Activated CD4-positive, alpha-beta T cell treated with anti-CD3 and anti-CD28 coated beads, Interleukin-2, amount 10 ng/mL, durations not matched to agents 7 days and 5 days (primary cell): Measurements from ENCODE around the gene CHMP5. TPM values are rescaled to one million over a fixed set of nuclear protein-coding genes. Genes with fewer than 3 reads are reported as not detected.

Source experiments
- CTCF ChIA-PET: fragments of 350-600 bp; sonication (Branson Sonifier 250); formaldehyde crosslinking; loops from one replicate; lab custom pipeline; 2021; ENCODE audit warnings: antibody characterized with exemption; lab: Charles Lee
- POLR2A ChIA-PET: fragments of 350-600 bp; sonication (Branson Sonifier 250); formaldehyde crosslinking; loops from one replicate; lab custom pipeline; 2021; ENCODE audit warnings: antibody characterized with exemption; lab: Charles Lee
- DNase-seq: peaks from one replicate; pipeline ENCODE4 v3.0.0-alpha.2; 2020
- H3K27ac Mint-ChIP-seq: one replicate; pipeline ENCODE4 v1.8.0; 2021; ENCODE audit warnings: mild to moderate bottlenecking, moderate library complexity, mixed read lengths
- H3K27me3 Mint-ChIP-seq: one replicate; pipeline ENCODE4 v1.8.0; 2021; ENCODE audit warnings: mixed read lengths
- H3K36me3 Mint-ChIP-seq: one replicate; pipeline ENCODE4 v1.8.0; 2021; ENCODE audit warnings: low read depth, mixed read lengths
- H3K4me1 Mint-ChIP-seq: one replicate; pipeline ENCODE4 v1.8.0; 2021; ENCODE audit warnings: mixed read lengths
- H3K4me3 Mint-ChIP-seq: one replicate; pipeline ENCODE4 v1.8.0; 2021; ENCODE audit warnings: mild to moderate bottlenecking, moderate library complexity, mixed read lengths
- H3K9me3 Mint-ChIP-seq: one replicate; pipeline ENCODE4 v1.8.0; 2021; ENCODE audit warnings: mixed read lengths
- total RNA-seq, 2 experiments: library from RNA; stranded (reverse); gene quantifications; one replicate each; pipeline ENCODE4 v1.2.3, GENCODE V29; 2021

CHMP5 gene
- total RNA-seq, 2 experiments from 2014 or later: 91.0 to 100 TPM

GRCh38 chr9:33267151-33267767 lies 2.4 kb downstream of the CHMP5 start:
- POLR2A ChIA-PET: no interaction called here
- Mint-ChIP-seq H3K4me3 (peak overlapping the region; percentile 83), H3K27ac (peak overlapping the region; percentile 95), H3K27me3 (no peaks in the 10 kb centered on the region), H3K9me3 (no peaks in the 10 kb centered on the region), H3K36me3 (peaks cover 65% of the 10 kb centered on the region), H3K4me1 (peaks cover 55% of the 10 kb centered on the region)
- CTCF ChIA-PET: no interaction called here
- no peak for DNase-seq

- POLR2A ChIA-PET: no interaction called here
- Mint-ChIP-seq H3K9me3 (no peaks in the 10 kb centered on the region), H3K27me3 (no peaks in the 10 kb centered on the region), H3K36me3 (peaks cover 68% of the 10 kb centered on the region), H3K4me1 (peaks cover 60% of the 10 kb centered on the region), H3K27ac (no peak overlapping the region), H3K4me3 (no peak overlapping the region)
- CTCF ChIA-PET: interaction anchor here (1.6 kb wide), 1 partner anchor 20 kb away, joined by 5 read pairs; the partner anchor contains the start of gene NFX1
- DNase-seq: no peak
These were observed 5.3 kb downstream of the CHMP5 start for GRCh38 chr9:33270146-33270545.

- Mint-ChIP-seq H3K9me3 (no peaks in the 10 kb centered on the region), H3K4me3 (no peak overlapping the region), H3K27me3 (no peaks in the 10 kb centered on the region), H3K27ac (no peak overlapping the region), H3K36me3 (peaks cover 66% of the 10 kb centered on the region), H3K4me1 (peaks cover 48% of the 10 kb centered on the region)
- DNase-seq: no peak
- CTCF ChIA-PET: interaction anchor here (1.3 to 2.6 kb wide), 3 partner anchors 11 to 18 kb away, joined by 3 to 10 read pairs (median 7); partner anchors contain the start of gene NFX1
- POLR2A ChIA-PET: no interaction called here
These were observed 7.2 kb downstream of the CHMP5 start for GRCh38 chr9:33272061-33272460.

DNA sequence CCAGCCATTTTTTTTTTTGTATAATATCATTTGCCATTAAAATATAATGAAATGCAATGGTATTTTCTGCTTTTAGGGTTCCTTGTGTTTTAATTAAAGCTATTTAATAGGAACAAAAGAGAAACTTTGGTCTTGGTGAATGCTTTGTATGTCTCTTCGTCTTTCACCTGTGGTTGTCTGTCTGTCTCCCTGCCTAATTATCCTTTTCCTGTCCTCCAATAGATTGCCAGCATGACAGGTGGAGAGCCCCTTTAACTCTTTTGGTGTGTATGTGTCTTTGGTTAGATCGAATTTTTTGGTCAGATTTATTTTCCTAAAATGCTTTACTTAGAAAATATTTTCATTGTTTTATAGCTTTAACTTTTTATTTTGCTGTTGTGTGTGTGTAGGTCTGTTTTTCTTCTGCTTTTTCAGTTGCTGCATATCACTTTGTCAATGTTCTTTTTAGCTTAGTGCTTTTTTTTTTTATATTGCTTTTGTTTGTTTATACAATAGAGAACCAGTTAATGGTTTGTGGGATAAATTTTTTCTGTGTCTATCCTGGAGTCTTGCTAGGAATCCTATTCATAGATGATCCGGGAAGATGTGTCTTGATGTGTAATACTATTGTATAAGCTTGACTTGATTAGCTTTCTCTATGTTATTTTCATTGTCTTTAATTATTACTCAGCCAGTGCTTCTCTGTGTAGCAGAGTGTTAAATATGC lies 8.6 kb downstream of the CHMP5 start:
- Mint-ChIP-seq H3K27me3 (no peaks in the 10 kb centered on the region), H3K4me3 (no peak overlapping the region), H3K36me3 (peaks cover 67% of the 10 kb centered on the region), H3K27ac (no peak overlapping the region), H3K4me1 (peaks cover 39% of the 10 kb centered on the region), H3K9me3 (no peaks in the 10 kb centered on the region)
- no peak for DNase-seq
- POLR2A ChIA-PET: no interaction called here
- CTCF ChIA-PET: interaction anchor here (0.6 to 2.6 kb wide), 7 partner anchors 9 to 545 kb away, joined by 3 to 10 read pairs (median 4); no protein-coding TSS in a partner anchor

- CTCF ChIA-PET: interaction anchor here (0.6 to 2.6 kb wide), 8 partner anchors 9 to 544 kb away, joined by 3 to 10 read pairs (median 4); partner anchors contain the start of genes BAG1 and CHMP5
- Mint-ChIP-seq H3K4me1 (peaks cover 36% of the 10 kb centered on the region), H3K36me3 (peaks cover 68% of the 10 kb centered on the region), H3K9me3 (no peaks in the 10 kb centered on the region), H3K4me3 (no peak overlapping the region), H3K27ac (no peak overlapping the region), H3K27me3 (no peaks in the 10 kb centered on the region)
- DNase-seq: no peak
- POLR2A ChIA-PET: no interaction called here
These were observed 9.1 kb downstream of the CHMP5 start for GRCh38 chr9:33273972-33274328.

DNA sequence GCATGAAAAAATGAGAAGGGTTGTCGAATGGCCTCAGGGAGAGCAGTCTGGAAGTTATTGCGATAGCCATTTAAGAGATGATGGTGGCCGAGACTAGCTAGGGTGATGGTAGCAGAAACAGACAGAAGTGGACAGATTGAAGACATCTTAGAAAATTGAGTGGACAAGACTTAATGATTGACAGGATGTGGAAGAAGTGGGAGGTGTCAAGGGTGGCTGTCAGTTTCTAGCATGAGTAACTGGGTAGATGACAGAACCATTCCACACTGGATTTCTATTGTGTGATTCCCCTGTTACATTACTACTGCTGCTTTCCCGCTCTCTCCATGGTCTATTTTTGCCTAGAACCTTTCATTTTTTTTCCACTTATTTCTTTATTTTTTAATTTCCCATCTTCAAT lies 12.6 kb downstream of the CHMP5 start:
- Mint-ChIP-seq H3K27me3 (no peaks in the 10 kb centered on the region), H3K9me3 (no peaks in the 10 kb centered on the region), H3K4me3 (no peak overlapping the region), H3K4me1 (peaks cover 16% of the 10 kb centered on the region), H3K36me3 (peaks cover 69% of the 10 kb centered on the region), H3K27ac (no peak overlapping the region)
- no peak for DNase-seq
- CTCF ChIA-PET: interaction anchor here (1.0 to 2.1 kb wide), 4 partner anchors 8 to 190 kb away, joined by 3 to 11 read pairs (median 4); no protein-coding TSS in a partner anchor
- POLR2A ChIA-PET: no interaction called here

DNA sequence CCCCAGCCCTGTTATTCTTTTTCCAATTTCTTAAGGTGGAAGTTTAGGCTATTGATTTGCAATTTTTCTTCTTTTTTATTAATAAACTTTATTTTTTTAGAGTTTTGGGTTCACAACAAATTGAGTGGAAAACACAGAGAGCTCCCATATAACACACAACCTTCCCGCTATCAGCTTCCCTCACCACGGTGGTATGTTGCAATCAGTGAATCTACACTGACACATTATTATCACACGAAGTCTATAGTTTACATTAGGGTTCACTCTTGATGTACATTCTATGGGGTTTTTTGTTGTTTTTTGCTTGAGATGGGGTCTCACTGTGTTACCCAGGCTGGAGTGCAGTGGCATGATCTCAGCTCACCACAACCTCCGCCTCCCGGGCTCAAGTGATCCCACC lies 20.7 kb downstream of the CHMP5 start:
- DNase-seq: no peak
- H3K4me1 Mint-ChIP-seq: peaks cover 25% of the 10 kb centered on the region
- ChIA-PET CTCF (interaction anchor here (1.2 to 4.7 kb wide), 3 partner anchors 9 to 12 kb away, joined by 3 to 21 read pairs (median 4); no protein-coding TSS in a partner anchor), POLR2A (no interaction called here)
- H3K9me3 Mint-ChIP-seq: no peaks in the 10 kb centered on the region
- H3K36me3 Mint-ChIP-seq: peaks cover 24% of the 10 kb centered on the region
- no peaks in the 10 kb centered on the region for H3K27me3 Mint-ChIP-seq
- H3K4me3 Mint-ChIP-seq: no peak overlapping the region
- no peak overlapping the region for H3K27ac Mint-ChIP-seq

- no peaks in the 10 kb centered on the region for H3K27me3 Mint-ChIP-seq
- H3K4me1 Mint-ChIP-seq: peaks cover 36% of the 10 kb centered on the region
- peak; percentile 79 for DNase-seq
- H3K4me3 Mint-ChIP-seq: no peak overlapping the region
- H3K36me3 Mint-ChIP-seq: peaks cover 22% of the 10 kb centered on the region
- peak overlapping the region; percentile 80 for H3K27ac Mint-ChIP-seq
- CTCF ChIA-PET: interaction anchor here (0.6 to 4.7 kb wide), 18 partner anchors 9 to 211 kb away, joined by 3 to 21 read pairs (median 4); partner anchors contain the start of genes AQP3 and SMU1
- H3K9me3 Mint-ChIP-seq: no peaks in the 10 kb centered on the region
- POLR2A ChIA-PET: no interaction called here
These were observed 22.2 kb downstream of the CHMP5 start for GRCh38 chr9:33287087-33287490.

- Mint-ChIP-seq H3K4me3 (peak overlapping the region; percentile 21), H3K27me3 (no peaks in the 10 kb centered on the region), H3K36me3 (peaks cover 24% of the 10 kb centered on the region), H3K4me1 (peaks cover 48% of the 10 kb centered on the region), H3K27ac (peak overlapping the region; percentile 91), H3K9me3 (no peaks in the 10 kb centered on the region)
- CTCF ChIA-PET: interaction anchor here (1.6 to 4.7 kb wide), 5 partner anchors 8 to 22 kb away, joined by 4 to 21 read pairs (median 8); no protein-coding TSS in a partner anchor
- DNase-seq: no peak
- POLR2A ChIA-PET: no interaction called here
These were observed 23.4 kb downstream of the CHMP5 start for GRCh38 chr9:33288235-33288634.

- POLR2A ChIA-PET: no interaction called here
- CTCF ChIA-PET: interaction anchor here (2.2 kb wide), 1 partner anchor 15 kb away, joined by 8 read pairs; no protein-coding TSS in a partner anchor
- no peaks in the 10 kb centered on the region for H3K9me3 Mint-ChIP-seq
- H3K36me3 Mint-ChIP-seq: peaks cover 28% of the 10 kb centered on the region
- no peak for DNase-seq
- H3K4me1 Mint-ChIP-seq: peaks cover 52% of the 10 kb centered on the region
- peak overlapping the region; percentile 100 for H3K27ac Mint-ChIP-seq
- H3K4me3 Mint-ChIP-seq: peak overlapping the region; percentile 87
- no peaks in the 10 kb centered on the region for H3K27me3 Mint-ChIP-seq
These were observed 24.1 kb downstream of the CHMP5 start for GRCh38 chr9:33288828-33289483.

GRCh38 chr9:33289496-33289895 lies 24.6 kb downstream of the CHMP5 start:
- Mint-ChIP-seq H3K4me3 (peak overlapping the region; percentile 87), H3K9me3 (no peaks in the 10 kb centered on the region), H3K36me3 (peaks cover 31% of the 10 kb centered on the region), H3K27me3 (no peaks in the 10 kb centered on the region), H3K4me1 (peaks cover 55% of the 10 kb centered on the region), H3K27ac (peak overlapping the region; percentile 100)
- ChIA-PET POLR2A (interaction anchor here (1.0 kb wide), 1 partner anchor 23 kb away, joined by 3 read pairs; no protein-coding TSS in a partner anchor), CTCF (interaction anchor here (1.0 to 1.4 kb wide), 5 partner anchors 11 to 177 kb away, joined by 3 to 7 read pairs (median 4); no protein-coding TSS in a partner anchor)
- DNase-seq: no peak

- Mint-ChIP-seq H3K27me3 (no peaks in the 10 kb centered on the region), H3K9me3 (no peaks in the 10 kb centered on the region), H3K4me3 (peak overlapping the region; percentile 87), H3K4me1 (peaks cover 59% of the 10 kb centered on the region), H3K27ac (peak overlapping the region; percentile 100), H3K36me3 (peaks cover 32% of the 10 kb centered on the region)
- POLR2A ChIA-PET: interaction anchor here (0.6 to 1.0 kb wide), 2 partner anchors 23 to 177 kb away, joined by 3 read pairs; no protein-coding TSS in a partner anchor
- CTCF ChIA-PET: interaction anchor here (0.7 to 1.4 kb wide), 8 partner anchors 12 to 177 kb away, joined by 3 to 7 read pairs (median 4); no protein-coding TSS in a partner anchor
- no peak for DNase-seq
These were observed 25.0 kb downstream of the CHMP5 start for GRCh38 chr9:33289936-33290246.
